Thoracic aorta (tissue), 2 donors: ENCODE results near the gene TRAF4. TPM values are rescaled to one million over a fixed set of nuclear protein-coding genes. Genes with fewer than 3 reads are reported as not detected.

Source experiments
- ATAC-seq: fragments of 150-250 bp; one replicate; pipeline ENCODE4 v1.8.0; 2017; ENCODE audit warnings: low read depth; ENCODE audit not compliant: insufficient number of reproducible peaks, low FRiP score
- DNase-seq: peaks from one replicate; pipeline ENCODE4 v3.0.0-alpha.2; 2020; ENCODE audit warnings: low spot score
- H3K27ac ChIP-seq, 2 donors: fragments of 200-600 bp; sonication (generic); 1 replicate in 1 of 2; 2 replicates in 1 of 2; pipeline ENCODE4 v1.5.1; 2016; ENCODE audit warnings: mild to moderate bottlenecking in 2 of 2, moderate library complexity in 2 of 2
- H3K27me3 ChIP-seq: fragments of 200-600 bp; sonication (generic); replicated peaks from 2 replicates; pipeline ENCODE4 v1.6.0; 2016; ENCODE audit warnings: mild to moderate bottlenecking; ENCODE audit not compliant: insufficient read depth
- H3K36me3 ChIP-seq: fragments of 200-600 bp; sonication (generic); one replicate; pipeline ENCODE4 v1.5.1; 2016
- H3K4me1 ChIP-seq, 2 donors: fragments of 200-600 bp; sonication (generic); 1 replicate in 1 of 2; 2 replicates in 1 of 2; pipeline versions ENCODE4 v1.5.1 to v1.6.0; 2016; ENCODE audit warnings: low read depth in 2 of 2, mild to moderate bottlenecking in 1 of 2; ENCODE audit not compliant: control insufficient read depth in 1 of 2
- H3K4me3 ChIP-seq: fragments of 200-600 bp; sonication (generic); 2 replicates; pipeline ENCODE4 v1.5.1; 2016; ENCODE audit warnings: mild to moderate bottlenecking
- H3K9me3 ChIP-seq: fragments of 200-600 bp; sonication (generic); 2 replicates; pipeline ENCODE4 v1.5.1; 2016
- CTCF ChIP-seq: fragments of 200-600 bp; sonication (generic); IDR thresholded peaks from one replicate; pipeline ENCODE4 v1.5.1; 2019; ENCODE audit warnings: antibody characterized with exemption
- total RNA-seq, 2 donors: library from RNA; depleted of rRNA; stranded (reverse); fragments of >200 nt; gene quantifications; one replicate each; pipeline versions ENCODE4 v1.1.0 to v1.2.3, GENCODE V29; 2016

The TRAF4 gene
- total RNA-seq, 2 donors from 2014 or later: 9.9 to 22.4 TPM

- no peaks in the 10 kb centered on the region for H3K27me3 ChIP-seq
- no peak for TF ChIP-seq CTCF
- no peak overlapping the region for H3K4me3 ChIP-seq
- no peak for DNase-seq
- peaks cover 27% of the 10 kb centered on the region for H3K36me3 ChIP-seq
- no peak overlapping the region for H3K27ac ChIP-seq
- H3K9me3 ChIP-seq: no peaks in the 10 kb centered on the region
- no peak for ATAC-seq
- no peaks in the 10 kb centered on the region for H3K4me1 ChIP-seq
These were observed 12.4 kb downstream of the TRAF4 start for GRCh38 chr17:28756049-28756804.

GRCh38 chr17:28758411-28759121 lies 14.8 kb downstream of the TRAF4 start:
- Histone ChIP-seq H3K27me3 (no peaks in the 10 kb centered on the region), H3K36me3 (peaks cover 27% of the 10 kb centered on the region), H3K4me1 (no peaks in the 10 kb centered on the region), H3K9me3 (no peaks in the 10 kb centered on the region), H3K27ac (no peak overlapping the region), H3K4me3 (no peak overlapping the region)
- TF ChIP-seq CTCF: no peak
- ATAC-seq: no peak
- DNase-seq: no peak

GRCh38 chr17:28759256-28759865 lies 15.6 kb downstream of the TRAF4 start:
- no peaks in the 10 kb centered on the region for H3K27me3 ChIP-seq
- no peaks in the 10 kb centered on the region for H3K9me3 ChIP-seq
- H3K4me1 ChIP-seq: no peaks in the 10 kb centered on the region
- ATAC-seq (no peak), DNase-seq (no peak)
- no peak overlapping the region for H3K27ac ChIP-seq
- H3K4me3 ChIP-seq: no peak overlapping the region
- no peak for TF ChIP-seq CTCF
- H3K36me3 ChIP-seq: peaks cover 27% of the 10 kb centered on the region

- Histone ChIP-seq H3K27ac (no peak overlapping the region), H3K4me3 (no peak overlapping the region), H3K36me3 (peaks cover 27% of the 10 kb centered on the region), H3K27me3 (no peaks in the 10 kb centered on the region), H3K4me1 (no peaks in the 10 kb centered on the region), H3K9me3 (no peaks in the 10 kb centered on the region)
- no peak for DNase-seq
- no peak for ATAC-seq
- TF ChIP-seq CTCF: no peak
These were observed 17.1 kb downstream of the TRAF4 start for GRCh38 chr17:28760601-28761562.
